Ammon's horn (tissue), 1 donor: ENCODE data around the gene RPL13.

ENCODE experiments used
- DNase-seq: peaks from one replicate; pipeline ENCODE4 v3.0.0-alpha.2; 2016; ENCODE audit warnings: low spot score

RPL13 gene

DNA sequence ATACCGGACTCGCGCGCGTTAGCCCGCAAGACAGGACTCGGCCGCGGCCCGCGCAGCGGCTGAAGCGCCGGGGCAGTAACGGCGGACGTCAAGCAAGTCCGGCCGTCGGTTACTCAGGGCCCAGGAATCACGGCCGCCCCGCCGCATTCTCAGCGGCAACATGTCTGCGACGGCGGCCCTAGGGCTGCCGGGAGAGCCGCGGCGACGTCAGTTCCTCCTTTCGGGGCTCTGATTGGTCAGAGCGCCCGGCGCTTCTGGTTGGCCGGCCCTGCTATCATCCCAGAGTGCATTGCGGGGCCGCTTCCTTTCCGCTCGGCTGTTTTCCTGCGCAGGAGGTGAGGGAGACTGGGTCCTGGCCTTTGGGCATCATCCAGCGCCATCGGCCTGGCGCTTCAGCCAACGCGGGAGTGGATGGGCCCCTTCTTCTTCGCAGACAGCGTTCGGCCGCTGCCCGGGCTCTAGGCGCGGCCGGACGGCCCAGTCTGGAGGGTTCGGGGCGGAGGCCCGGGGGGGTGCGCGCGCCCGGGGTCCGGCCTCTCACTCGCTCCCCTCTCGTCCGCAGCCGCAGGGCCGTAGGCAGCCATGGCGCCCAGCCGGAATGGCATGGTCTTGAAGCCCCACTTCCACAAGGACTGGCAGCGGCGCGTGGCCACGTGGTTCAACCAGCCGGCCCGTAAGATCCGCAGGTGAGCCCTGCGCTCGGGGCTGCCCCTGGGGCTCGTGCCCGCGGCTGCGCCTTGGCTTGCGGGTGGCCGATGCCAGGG is at the start of gene RPL13:
TSS of gene RPL13 (plus strand) at position 305 of the 764 bp plus-strand sequence. CDS start at position 583, 278 bp downstream.
- DNase-seq = peak; percentile 94

- no peak for DNase-seq
These were observed 49.1 kb upstream of the RPL13 start for GRCh38 chr16:89511374-89511773.

DNA sequence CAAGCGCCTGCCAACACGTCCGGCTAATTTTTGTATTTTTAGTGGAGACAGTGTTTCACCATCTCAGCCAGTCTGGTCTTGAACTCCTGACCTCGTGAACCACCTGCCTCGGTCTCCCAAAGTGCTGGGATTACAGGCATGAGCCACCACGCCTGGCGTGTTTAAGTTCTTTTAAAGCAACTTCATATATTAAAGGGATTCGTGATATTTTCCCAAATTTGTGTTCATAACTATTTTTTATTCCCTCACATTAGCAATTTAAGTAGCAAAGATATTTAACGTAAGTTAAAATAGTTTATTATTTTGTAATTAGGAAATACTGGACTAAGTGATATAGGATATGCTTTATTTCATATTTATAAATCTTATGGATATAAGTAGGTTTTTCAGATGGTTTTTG is 48.0 kb upstream of the RPL13 start:
- no peak for DNase-seq

- DNase-seq = peak; percentile 21
These were observed 43.4 kb upstream of the RPL13 start for GRCh38 chr16:89517128-89517527.

GRCh38 chr16:89519881-89520280 is 40.6 kb upstream of the RPL13 start:
- DNase-seq = no peak

DNA sequence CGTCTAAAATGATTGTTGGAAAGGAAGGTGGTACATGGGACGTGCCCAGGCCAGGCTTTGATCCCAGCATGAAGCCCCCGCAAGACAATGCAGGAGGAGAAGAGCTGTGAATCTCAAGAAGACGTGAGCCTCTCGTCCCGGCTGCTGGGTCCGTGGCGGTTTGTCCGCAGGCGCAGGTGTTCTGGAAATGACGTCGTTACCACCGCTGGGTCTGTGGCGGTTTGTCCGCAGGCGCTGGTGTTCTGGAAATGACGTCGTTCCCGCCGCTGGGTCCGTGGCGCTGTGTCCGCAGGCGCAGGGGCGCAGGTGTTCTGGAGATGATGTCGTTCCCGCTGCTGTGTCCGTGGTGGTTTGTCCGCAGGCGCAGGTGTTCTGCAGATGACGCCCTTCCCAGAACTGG is 38.2 kb upstream of the RPL13 start:
- DNase-seq = no peak

DNA sequence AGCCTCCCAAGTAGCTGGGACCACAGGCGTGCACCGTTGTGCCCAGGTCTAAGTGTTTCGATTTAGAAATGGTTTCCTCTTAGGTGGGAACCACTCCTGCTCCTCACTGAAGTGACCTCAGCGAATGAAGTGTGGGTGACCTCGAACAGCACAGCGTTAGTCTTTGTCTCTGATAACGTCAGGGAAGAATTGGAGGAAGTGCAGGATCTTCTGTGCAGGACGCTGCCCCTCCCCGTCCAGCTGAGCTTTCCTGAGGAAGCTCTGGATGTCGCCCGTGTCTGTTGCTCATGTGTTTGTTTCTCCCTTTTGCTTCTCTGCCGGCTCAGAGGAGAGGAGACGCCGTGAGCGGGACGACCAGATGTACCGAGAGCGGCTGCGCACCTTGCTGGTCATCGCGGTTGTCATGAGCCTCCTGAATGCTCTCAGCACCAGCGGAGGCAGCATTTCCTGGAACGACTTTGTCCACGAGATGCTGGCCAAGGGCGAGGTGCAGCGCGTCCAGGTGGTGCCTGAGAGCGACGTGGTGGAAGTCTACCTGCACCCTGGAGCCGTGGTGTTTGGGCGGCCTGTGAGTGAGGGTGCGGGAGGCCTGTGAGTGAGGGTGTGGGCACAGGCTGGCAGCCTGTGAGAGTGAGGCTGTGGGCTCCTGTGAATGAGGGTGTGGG is 36.7 kb upstream of the RPL13 start:
- DNase-seq = no peak

DNA sequence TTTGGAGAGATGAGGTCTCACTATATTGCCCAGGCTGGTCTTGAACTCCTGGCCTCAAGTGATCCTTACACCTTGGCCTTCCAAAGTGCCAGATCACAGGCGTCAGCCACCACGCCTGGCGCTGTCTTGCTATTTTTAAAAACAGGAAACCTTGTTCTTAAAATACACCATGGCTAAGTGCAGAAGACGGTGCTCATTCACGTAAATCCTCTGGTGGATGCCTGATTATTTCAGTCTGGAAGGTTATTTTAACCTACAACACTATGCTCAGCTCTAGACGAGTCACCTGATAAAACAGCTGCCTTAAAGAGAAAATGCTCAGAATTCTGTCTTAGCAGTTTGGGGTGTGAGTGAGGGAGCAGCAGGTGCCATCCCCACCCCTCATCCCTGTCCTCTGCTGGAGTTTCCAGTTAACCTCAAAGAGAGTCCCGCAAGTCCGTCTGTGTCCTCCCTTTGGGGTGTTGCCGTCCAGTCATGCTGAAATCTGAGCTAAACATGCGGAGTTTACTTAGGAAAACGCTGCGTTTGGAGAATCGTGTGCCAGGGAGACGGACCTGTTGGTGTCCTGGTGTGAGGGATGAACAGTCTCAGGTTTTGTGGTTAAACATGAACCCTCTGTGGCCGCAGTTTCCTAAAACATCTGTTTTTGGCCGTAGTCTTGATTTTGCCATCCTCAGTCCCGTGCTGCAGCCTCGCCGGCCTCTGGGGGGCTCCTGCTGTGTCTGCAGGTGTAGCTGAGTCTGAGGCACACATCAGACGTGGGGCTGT is 35.2 kb upstream of the RPL13 start:
- no peak for DNase-seq

DNA sequence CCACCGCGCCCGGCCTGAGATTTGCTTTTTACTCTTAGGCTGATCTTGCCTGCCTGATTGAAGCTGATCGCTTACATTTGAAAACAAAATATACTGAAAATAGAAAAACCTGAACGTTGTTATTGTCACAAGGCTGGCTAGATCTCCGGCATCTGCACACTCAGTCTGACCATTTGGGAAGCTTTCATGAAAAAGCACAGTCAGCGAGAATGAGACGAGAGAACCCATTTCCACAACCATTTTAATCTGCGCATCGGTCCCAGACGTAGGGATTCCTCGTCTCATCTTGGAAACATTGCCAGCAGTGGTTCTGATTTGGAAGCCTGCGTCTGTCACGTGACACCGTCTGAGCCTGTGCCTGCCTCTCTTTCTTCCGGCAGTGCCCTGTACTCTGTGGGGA is 31.4 kb upstream of the RPL13 start:
- DNase-seq = no peak

GRCh38 chr16:89530401-89531381 is 29.8 kb upstream of the RPL13 start:
- DNase-seq = no peak

DNA sequence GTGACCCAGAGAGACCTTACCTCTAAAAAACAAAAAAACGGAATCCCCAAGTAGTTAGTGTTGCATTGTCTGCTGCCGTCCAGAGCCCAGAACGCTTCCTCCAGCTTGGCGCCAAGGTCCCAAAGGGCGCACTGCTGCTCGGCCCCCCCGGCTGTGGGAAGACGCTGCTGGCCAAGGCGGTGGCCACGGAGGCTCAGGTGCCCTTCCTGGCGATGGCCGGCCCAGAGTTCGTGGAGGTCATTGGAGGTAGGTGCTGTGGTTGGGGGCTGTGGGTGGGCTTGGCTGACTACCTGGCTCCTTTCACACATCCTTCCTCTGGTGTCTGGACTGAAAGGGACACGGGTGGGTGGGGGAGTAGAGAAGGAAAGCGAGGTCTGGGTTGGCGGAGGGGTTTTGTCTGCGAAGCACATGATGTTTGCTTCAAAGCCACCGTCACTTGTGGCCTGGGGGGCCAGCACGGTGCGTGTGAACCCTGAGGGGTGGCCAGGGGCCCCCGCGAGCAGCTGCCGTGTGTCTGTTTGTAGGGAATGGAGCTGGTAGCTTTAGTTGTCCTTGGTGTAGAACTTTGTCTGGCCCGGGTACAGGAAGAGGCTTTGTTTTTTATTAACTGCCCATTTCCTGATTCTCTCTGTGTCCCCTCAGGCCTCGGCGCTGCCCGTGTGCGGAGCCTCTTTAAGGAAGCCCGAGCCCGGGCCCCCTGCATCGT is 28.5 kb upstream of the RPL13 start:
- no peak for DNase-seq

- peak; percentile 77 for DNase-seq
These were observed 26.2 kb upstream of the RPL13 start for GRCh38 chr16:89534252-89534756.

DNA sequence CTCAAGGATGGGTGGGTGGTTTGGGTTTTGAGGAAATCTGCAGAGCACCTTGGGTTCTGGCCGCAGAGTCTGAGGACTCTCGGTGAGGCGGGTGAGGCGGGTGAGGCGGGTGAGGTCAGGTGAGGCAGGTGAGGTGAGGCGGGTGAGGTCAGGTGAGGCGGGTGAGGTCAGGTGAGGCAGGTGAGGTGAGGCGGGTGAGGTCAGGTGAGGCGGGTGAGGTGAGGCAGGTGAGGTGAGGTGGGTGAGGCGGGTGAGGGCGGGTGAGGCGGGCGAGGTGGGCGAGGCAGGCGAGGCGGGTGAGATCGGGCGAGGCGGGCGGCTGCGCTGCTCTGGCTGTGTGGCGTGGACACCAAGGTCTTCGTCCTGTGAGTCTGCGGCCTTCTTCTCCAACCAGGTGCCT is 24.1 kb upstream of the RPL13 start:
- no peak for DNase-seq

- DNase-seq = peak; percentile 87
These were observed 23.5 kb upstream of the RPL13 start for GRCh38 chr16:89536886-89537548.

GRCh38 chr16:89537549-89537925 is 22.9 kb upstream of the RPL13 start:
- DNase-seq = no peak

- DNase-seq = no peak
These were observed 22.2 kb upstream of the RPL13 start for GRCh38 chr16:89538286-89538685.

DNA sequence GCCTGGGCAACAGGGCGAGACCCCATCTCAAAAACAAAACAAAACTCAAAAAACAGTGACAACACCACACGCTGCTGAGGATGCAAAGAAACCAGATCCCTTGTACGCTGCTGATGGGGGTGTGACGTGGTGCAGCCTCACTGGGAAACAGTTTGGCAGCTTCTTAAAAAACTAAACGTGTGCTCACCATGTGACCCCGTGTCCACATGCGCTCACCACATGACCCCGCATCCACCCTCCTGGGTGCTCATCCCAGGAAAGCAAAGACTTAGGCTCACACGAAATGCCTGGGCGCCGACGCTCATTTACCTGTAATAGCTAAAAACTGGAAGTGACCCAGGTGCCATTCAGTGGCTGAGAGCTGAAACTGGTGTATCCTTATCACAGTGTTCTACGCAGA is 19.9 kb upstream of the RPL13 start:
- no peak for DNase-seq

DNA sequence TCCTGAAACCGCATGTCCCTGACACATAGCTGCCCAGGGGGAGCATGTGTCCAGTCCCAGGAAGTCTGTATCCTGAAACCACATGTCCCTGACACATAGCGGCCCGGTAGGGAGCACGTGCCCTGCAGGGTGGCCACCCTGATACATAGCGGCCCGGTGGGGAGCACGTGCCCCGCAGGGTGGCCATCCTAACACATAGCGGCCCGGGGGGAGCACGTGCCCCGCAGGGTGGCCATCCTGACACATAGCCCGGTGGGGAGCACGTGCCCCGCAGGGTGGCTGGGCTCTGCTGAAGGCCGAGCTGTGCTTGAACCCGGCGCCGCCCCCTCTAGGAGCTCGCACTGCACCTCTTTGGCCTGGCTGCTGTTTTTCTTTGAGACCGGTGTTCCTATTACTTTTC is 18.7 kb upstream of the RPL13 start:
- DNase-seq = no peak

DNA sequence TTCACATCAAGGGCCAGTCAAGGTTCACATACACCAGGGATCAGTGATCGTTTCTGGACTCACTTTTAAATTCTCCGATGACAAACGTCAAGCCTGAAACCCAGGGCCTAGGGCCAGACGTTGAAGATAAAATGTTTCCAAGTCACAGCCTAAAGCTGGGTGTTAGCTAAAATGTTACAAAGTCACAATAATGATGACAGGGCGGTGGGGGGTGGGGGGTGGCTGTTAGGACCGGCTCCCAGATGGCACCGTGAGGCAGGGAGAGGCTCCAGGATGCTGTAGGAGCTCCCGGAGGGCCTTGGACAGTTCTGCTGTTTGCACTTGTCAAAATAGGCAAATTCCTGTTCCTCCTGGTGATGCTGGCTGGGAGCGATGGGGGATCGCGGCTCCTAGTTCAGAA is 16.4 kb upstream of the RPL13 start:
- DNase-seq = no peak

GRCh38 chr16:89544713-89545043 is 15.8 kb upstream of the RPL13 start:
- no peak for DNase-seq
